ENCODE measurements around the gene PLEKHF1.

Gene PLEKHF1

GRCh38 chr19:29679598-29680210, 14.4 kb downstream of the PLEKHF1 start:
- no peak for DNase-seq

GRCh38 chr19:29680447-29680846, 15.2 kb downstream of the PLEKHF1 start:
- DNase-seq: peak; percentile 53 to 76 (median 66)

GRCh38 chr19:29680937-29681336, 15.7 kb downstream of the PLEKHF1 start:
- DNase-seq: no peak

- DNase-seq: no peak
Observed at GRCh38 chr19:29681422-29682235, 16.4 kb downstream of the PLEKHF1 start.

GRCh38 chr19:29682236-29682895, 17.1 kb downstream of the PLEKHF1 start:
- DNase-seq: no peak

- DNase-seq: peak in 1 of 4 experiments; percentile 14
Observed at GRCh38 chr19:29683009-29683408, 17.7 kb downstream of the PLEKHF1 start.

GRCh38 chr19:29685326-29685725, 20.1 kb downstream of the PLEKHF1 start:
- DNase-seq: no peak

- no peak for DNase-seq
Observed at GRCh38 chr19:29686285-29686805, 21.1 kb downstream of the PLEKHF1 start.

- DNase-seq: peak; percentile 52 to 78 (median 74)
Observed at GRCh38 chr19:29687244-29687896, 22.1 kb downstream of the PLEKHF1 start.

GRCh38 chr19:29687897-29688728, 22.9 kb downstream of the PLEKHF1 start:
- no peak for DNase-seq

- peak; percentile 52 to 74 (median 62) for DNase-seq
Observed at GRCh38 chr19:29690842-29691241, 25.6 kb downstream of the PLEKHF1 start.

- no peak for DNase-seq
Observed at GRCh38 chr19:29694161-29694560, 28.9 kb downstream of the PLEKHF1 start.

GRCh38 chr19:29694669-29695627, 29.7 kb downstream of the PLEKHF1 start:
- peak; percentile 87 to 94 (median 89) for DNase-seq

GRCh38 chr19:29695765-29696564, 30.7 kb downstream of the PLEKHF1 start:
- no peak for DNase-seq

- DNase-seq: no peak
Observed at GRCh38 chr19:29696565-29696846, 31.2 kb downstream of the PLEKHF1 start.

GRCh38 chr19:29697523-29698261, 32.4 kb downstream of the PLEKHF1 start:
- no peak for DNase-seq

- no peak for DNase-seq
Observed at GRCh38 chr19:29699861-29700260, 34.6 kb downstream of the PLEKHF1 start.

GRCh38 chr19:29700498-29700897, 35.2 kb downstream of the PLEKHF1 start:
- DNase-seq: no peak
